ENCODE measurements around the gene TOM1.

DNA sequence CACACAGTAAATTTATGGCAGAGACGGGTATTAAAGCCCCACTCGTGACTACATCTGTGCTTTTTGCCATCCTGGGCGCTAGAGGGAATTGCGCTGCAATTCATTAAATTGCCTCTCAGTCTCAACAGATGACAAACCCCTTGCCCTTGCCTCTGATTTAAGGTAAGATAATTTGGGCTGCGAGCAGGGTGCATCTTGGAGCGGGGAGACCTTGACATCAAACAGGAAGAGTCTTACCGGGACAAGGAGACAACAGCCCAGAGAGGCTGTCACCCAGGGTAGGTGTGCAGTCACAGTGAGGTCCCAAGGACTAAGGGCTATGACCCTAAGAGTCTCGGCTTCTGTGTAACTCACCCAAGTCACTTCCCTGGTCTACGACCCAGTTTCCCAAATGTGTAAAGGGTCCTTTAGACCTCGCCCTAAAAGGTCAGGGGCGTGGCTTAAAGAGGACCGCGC is 449 bp upstream of the TOM1 start:
- TF ChIP-seq EHMT2 (IDR thresholded peaks at IDR 0.05; ENCODE audit: borderline replicate concordance, low read depth, low read length) (no peak), CBX5 (CRISPR knock-in tag; IDR thresholded peaks at IDR 0.05; ENCODE audit: borderline replicate concordance) (no peak), ZNF678 (CRISPR knock-in tag; IDR thresholded peaks at IDR 0.05) (no peak), EZH2 (conservative IDR thresholded peaks at IDR 0.05; ENCODE audit: low read depth, low read length) (no peak)
- TF ChIP-seq, protein P1, sequence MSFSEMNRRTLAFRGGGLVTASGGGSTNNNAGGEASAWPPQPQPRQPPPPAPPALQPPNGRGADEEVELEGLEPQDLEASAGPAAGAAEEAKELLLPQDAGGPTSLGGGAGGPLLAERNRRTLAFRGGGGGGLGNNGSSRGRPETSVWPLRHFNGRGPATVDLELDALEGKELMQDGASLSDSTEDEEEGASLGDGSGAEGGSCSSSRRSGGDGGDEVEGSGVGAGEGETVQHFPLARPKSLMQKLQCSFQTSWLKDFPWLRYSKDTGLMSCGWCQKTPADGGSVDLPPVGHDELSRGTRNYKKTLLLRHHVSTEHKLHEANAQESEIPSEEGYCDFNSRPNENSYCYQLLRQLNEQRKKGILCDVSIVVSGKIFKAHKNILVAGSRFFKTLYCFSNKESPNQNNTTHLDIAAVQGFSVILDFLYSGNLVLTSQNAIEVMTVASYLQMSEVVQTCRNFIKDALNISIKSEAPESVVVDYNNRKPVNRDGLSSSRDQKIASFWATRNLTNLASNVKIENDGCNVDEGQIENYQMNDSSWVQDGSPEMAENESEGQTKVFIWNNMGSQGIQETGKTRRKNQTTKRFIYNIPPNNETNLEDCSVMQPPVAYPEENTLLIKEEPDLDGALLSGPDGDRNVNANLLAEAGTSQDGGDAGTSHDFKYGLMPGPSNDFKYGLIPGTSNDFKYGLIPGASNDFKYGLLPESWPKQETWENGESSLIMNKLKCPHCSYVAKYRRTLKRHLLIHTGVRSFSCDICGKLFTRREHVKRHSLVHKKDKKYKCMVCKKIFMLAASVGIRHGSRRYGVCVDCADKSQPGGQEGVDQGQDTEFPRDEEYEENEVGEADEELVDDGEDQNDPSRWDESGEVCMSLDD (CRISPR knock-in tag; IDR thresholded peaks at IDR 0.05; ENCODE audit: borderline replicate concordance): no peak
- TF ChIP-seq, protein P2, sequence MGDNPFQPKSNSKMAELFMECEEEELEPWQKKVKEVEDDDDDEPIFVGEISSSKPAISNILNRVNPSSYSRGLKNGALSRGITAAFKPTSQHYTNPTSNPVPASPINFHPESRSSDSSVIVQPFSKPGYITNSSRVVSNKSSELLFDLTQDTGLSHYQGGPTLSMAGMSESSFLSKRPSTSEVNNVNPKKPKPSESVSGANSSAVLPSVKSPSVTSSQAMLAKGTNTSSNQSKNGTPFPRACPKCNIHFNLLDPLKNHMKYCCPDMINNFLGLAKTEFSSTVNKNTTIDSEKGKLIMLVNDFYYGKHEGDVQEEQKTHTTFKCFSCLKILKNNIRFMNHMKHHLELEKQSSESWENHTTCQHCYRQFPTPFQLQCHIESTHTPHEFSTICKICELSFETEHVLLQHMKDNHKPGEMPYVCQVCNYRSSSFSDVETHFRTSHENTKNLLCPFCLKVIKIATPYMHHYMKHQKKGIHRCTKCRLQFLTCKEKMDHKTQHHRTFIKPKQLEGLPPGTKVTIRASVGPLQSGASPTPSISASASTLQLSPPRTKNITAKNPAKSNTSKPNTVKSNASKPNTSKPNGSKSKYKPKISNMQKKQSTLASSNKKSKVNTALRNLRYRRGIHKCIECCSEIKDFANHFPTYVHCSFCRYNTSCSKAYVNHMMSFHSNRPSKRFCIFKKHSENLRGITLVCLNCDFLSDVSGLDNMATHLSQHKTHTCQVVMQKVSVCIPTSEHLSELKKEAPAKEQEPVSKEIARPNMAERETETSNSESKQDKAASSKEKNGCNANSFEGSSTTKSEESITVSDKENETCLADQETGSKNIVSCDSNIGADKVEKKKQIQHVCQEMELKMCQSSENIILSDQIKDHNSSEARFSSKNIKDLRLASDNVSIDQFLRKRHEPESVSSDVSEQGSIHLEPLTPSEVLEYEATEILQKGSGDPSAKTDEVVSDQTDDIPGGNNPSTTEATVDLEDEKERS (CRISPR knock-in tag; IDR thresholded peaks at IDR 0.05): no peak
